ENCODE measurements around the gene KIT. TPM values are rescaled to one million over a fixed set of nuclear protein-coding genes. Genes with fewer than 3 reads are reported as not detected.

Gene KIT
- total RNA-seq, 1 donor from 2014 or later: 19.5 TPM

DNA sequence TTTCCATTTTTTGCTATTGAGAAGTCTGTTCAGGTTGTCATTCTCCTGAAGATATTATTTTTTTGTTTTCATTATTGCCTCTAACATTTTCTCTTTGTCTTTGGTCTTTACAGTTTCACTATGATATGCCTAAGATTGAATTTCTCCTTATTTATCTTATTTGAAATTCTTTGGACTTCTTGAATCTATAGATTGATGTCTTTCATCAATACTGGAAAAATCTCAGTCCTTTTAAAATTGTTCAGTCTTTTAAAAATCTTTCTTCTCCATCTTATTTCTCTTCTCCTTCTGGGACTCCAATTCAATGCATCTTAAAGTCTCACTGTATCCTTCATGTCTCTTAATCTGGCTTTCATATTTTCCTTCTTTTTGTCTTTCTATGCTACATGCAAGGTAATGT is 86.7 kb downstream of the KIT start:
- H3K27ac Mint-ChIP-seq: no peak overlapping the region
- no peaks in the 10 kb centered on the region for H3K4me1 Mint-ChIP-seq (ENCODE audit: unreplicated experiment)
- H3K36me3 Mint-ChIP-seq: no peaks in the 10 kb centered on the region
- TF ChIP-seq, protein P1, sequence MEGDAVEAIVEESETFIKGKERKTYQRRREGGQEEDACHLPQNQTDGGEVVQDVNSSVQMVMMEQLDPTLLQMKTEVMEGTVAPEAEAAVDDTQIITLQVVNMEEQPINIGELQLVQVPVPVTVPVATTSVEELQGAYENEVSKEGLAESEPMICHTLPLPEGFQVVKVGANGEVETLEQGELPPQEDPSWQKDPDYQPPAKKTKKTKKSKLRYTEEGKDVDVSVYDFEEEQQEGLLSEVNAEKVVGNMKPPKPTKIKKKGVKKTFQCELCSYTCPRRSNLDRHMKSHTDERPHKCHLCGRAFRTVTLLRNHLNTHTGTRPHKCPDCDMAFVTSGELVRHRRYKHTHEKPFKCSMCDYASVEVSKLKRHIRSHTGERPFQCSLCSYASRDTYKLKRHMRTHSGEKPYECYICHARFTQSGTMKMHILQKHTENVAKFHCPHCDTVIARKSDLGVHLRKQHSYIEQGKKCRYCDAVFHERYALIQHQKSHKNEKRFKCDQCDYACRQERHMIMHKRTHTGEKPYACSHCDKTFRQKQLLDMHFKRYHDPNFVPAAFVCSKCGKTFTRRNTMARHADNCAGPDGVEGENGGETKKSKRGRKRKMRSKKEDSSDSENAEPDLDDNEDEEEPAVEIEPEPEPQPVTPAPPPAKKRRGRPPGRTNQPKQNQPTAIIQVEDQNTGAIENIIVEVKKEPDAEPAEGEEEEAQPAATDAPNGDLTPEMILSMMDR (conservative IDR thresholded peaks at IDR 0.05): no peak
- DNase-seq (ENCODE audit: extremely low spot score, unreplicated experiment): no peak
- no peak overlapping the region for H3K4me3 Mint-ChIP-seq
- peaks cover 6% of the 10 kb centered on the region for H3K9me3 Mint-ChIP-seq
- H3K27me3 Mint-ChIP-seq: no peaks in the 10 kb centered on the region

DNA sequence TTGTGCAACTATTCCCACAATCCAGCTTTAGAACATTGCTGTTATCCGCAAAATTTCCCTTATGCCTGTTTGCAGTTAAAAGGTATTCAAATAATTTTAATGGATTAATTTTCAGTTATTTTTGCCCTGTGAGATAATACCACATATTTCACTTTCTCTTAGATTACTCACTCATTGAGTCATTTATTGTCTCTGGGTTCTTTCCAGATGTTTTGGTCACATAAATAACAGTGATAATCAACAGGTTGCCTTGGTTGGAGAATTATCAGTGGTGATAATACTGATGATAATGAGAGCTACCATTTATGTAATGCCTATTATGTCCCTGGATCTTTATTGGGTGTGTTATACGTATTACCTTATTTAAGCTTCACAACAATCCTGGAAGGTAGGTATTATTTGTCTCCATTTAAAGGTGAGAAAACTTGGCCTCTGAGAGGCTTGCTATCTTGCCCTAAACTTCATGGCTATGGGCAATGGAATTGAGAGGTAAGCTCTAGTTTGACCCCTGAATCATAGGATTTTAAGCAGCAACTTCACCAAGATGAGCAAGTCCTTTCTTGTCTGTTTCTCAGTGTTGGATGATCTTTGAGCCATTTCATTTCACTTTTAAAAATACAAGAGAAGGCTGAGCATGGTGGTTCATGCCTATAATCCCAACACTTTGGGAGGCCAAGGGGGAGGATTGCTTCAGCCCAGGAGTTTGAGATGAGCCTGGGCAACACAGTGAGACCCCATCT is 87.4 kb downstream of the KIT start:
- Mint-ChIP-seq H3K27ac (no peak overlapping the region), H3K27me3 (no peaks in the 10 kb centered on the region), H3K4me1 (ENCODE audit: unreplicated experiment) (no peaks in the 10 kb centered on the region), H3K36me3 (no peaks in the 10 kb centered on the region), H3K4me3 (no peak overlapping the region), H3K9me3 (peaks cover 6% of the 10 kb centered on the region)
- no peak for DNase-seq (ENCODE audit: extremely low spot score, unreplicated experiment)
- TF ChIP-seq, protein P1 (conservative IDR thresholded peaks at IDR 0.05): no peak

GRCh38 chr4:54746218-54746617 is 88.5 kb downstream of the KIT start:
- Mint-ChIP-seq H3K4me1 (ENCODE audit: unreplicated experiment) (no peaks in the 10 kb centered on the region), H3K9me3 (peaks cover 6% of the 10 kb centered on the region), H3K4me3 (no peak overlapping the region), H3K36me3 (no peaks in the 10 kb centered on the region), H3K27ac (no peak overlapping the region), H3K27me3 (no peaks in the 10 kb centered on the region)
- TF ChIP-seq, protein P1 (conservative IDR thresholded peaks at IDR 0.05): no peak
- DNase-seq (ENCODE audit: extremely low spot score, unreplicated experiment): no peak

DNA sequence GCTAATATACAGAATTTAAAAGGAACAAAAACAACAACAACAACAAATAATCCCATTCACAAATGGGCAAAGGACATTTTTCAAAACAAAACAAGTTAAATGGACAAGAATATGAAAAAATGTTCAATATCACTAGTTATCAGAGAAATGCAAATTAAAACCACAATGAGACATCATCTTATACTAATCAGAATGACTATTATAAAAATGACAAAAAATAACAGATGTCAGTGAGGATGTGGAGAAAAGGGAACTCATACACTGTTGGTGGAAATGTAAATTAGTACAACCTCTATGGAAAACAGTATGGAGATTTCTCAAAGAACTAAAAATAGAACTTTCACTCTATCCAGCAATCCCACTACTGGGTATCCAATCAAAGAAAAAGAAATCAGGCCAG is 92.6 kb downstream of the KIT start:
- DNase-seq (ENCODE audit: extremely low spot score, unreplicated experiment): no peak
- H3K9me3 Mint-ChIP-seq: no peaks in the 10 kb centered on the region
- H3K27ac Mint-ChIP-seq: no peak overlapping the region

DNA sequence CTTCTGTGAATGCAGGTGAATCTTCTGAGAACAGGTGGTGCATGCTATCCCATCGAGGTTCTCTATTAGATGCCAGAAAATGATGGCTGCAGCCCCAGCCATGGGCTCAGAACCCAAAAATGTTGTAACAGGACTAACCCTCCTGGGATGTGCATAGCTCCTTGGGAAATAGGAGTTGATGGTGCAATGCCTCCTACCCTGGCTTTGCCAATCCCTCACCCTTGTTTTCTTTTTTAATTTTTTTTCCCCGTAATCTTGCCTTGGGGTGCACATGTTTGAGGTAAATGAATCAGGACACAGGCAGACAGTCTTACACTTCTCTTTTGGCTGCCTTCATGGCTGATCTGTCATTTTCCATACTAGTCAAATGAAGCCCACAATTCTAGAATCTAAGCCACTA is 96.6 kb downstream of the KIT start:
- Mint-ChIP-seq H3K4me3 (no peak overlapping the region), H3K4me1 (ENCODE audit: unreplicated experiment) (no peaks in the 10 kb centered on the region), H3K27ac (no peak overlapping the region), H3K36me3 (no peaks in the 10 kb centered on the region), H3K9me3 (peaks cover 8% of the 10 kb centered on the region), H3K27me3 (peaks cover 4% of the 10 kb centered on the region)
- TF ChIP-seq, protein P1 (conservative IDR thresholded peaks at IDR 0.05): no peak
- no peak for DNase-seq (ENCODE audit: extremely low spot score, unreplicated experiment)

More for the DNA sequence above, 92.6 kb downstream of the KIT start:
- H3K36me3 Mint-ChIP-seq: no peaks in the 10 kb centered on the region
- no peaks in the 10 kb centered on the region for H3K27me3 Mint-ChIP-seq
- TF ChIP-seq, protein P1 (conservative IDR thresholded peaks at IDR 0.05): no peak
- H3K4me1 Mint-ChIP-seq (ENCODE audit: unreplicated experiment): no peaks in the 10 kb centered on the region
- no peak overlapping the region for H3K4me3 Mint-ChIP-seq

Measured in type B pancreatic cell (in vitro differentiated cells).